ENCODE measurements around the gene SMPD4.
"Not testable (repeated sequence)": the region's sequence is repeated elsewhere in the genome, so short reads cannot be mapped to it uniquely, and the experiment has no call there.

Gene SMPD4

DNA sequence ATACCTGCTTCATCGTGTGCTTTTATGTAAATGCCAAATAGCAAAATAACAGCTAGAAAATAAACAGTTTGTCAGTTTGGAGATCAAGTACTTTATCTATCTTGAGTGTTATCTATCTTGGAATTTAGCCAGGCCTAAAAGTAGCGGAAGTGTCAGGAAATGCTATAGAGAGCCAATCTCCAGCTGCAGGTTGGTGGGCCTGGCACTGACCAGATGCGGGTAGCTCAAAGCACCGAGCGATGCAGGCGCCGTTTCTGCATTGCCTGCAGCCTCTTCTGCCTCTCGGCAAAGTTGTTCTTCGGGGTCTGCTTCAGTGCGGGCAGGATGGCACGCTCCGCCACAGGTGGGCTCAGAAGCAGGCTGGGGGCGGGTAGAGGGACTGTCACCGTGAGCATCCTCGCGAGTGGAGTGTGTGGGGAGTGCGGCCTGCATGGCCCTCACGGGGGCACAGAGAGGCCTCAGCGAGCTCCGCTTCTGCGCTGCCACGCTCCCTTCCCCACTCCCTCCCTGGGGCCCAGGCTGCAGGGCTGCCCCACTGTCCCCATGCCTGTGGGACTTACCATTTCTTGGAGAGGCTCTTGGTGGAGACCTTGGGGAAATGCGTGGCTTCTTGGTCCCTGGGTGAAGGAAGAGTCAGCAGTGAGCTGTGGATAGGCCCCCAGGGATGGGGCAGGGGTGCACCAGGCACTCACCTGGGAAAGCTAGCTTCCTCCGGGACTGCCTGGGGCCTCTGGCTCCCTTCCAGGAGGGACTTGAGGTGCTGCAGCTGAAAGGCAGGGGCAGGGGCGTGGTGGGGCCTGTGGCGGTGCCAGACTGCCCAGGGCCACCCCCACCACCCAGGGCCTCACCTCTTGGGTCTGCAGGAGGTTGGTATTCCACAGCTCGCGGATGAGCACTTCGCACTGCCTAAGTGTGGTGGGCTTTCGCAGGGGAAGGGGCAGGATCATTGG lies 41.8 kb downstream of the SMPD4 start:
- FAIRE-seq: not testable (repeated sequence)

GRCh38 chr2:130138841-130139251 lies 42.6 kb downstream of the SMPD4 start:
- FAIRE-seq: not testable (repeated sequence)

- not testable (repeated sequence) for FAIRE-seq
Observed at GRCh38 chr2:130138326-130138725, 43.1 kb downstream of the SMPD4 start.

DNA sequence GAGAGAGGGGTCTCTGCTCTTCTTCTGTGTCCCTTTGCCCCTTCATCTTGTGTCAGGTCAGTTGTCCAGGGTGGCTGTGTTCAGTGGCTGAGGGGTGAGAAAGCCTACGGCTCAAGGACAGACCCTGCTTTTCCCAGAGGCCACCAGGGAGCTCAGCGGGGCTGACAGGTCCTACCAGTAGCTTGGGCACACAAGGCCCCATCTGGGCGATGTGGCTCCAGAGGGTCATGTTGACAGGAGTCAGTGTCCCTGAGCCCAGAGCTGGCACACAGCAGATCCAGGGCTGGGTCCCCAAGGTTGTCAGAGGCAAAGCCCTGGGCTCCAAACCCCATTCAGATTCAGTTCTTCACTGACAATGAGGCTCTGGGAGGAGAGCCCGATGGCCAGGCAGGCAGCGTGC lies 44.3 kb downstream of the SMPD4 start:
- FAIRE-seq: not testable (repeated sequence)

GRCh38 chr2:130136546-130136945 lies 44.9 kb downstream of the SMPD4 start:
- FAIRE-seq: not testable (repeated sequence)

- FAIRE-seq: no peak
Observed at GRCh38 chr2:130135692-130136541, 45.5 kb downstream of the SMPD4 start.

GRCh38 chr2:130129120-130129829 lies 52.1 kb downstream of the SMPD4 start, which contains the start of gene POTEF:
Gene POTEF, minus strand, starts transcription at chr2:130129222. Its CDS starts 8,707 bp downstream, at chr2:130120515.
- FAIRE-seq: peak; percentile 81

GRCh38 chr2:130128464-130128863 lies 52.9 kb downstream of the SMPD4 start:
- not testable (repeated sequence) for FAIRE-seq

GRCh38 chr2:130127726-130128125 lies 53.7 kb downstream of the SMPD4 start:
- FAIRE-seq: not testable (repeated sequence)

GRCh38 chr2:130120924-130121323 lies 60.5 kb downstream of the SMPD4 start:
- not testable (repeated sequence) for FAIRE-seq

DNA sequence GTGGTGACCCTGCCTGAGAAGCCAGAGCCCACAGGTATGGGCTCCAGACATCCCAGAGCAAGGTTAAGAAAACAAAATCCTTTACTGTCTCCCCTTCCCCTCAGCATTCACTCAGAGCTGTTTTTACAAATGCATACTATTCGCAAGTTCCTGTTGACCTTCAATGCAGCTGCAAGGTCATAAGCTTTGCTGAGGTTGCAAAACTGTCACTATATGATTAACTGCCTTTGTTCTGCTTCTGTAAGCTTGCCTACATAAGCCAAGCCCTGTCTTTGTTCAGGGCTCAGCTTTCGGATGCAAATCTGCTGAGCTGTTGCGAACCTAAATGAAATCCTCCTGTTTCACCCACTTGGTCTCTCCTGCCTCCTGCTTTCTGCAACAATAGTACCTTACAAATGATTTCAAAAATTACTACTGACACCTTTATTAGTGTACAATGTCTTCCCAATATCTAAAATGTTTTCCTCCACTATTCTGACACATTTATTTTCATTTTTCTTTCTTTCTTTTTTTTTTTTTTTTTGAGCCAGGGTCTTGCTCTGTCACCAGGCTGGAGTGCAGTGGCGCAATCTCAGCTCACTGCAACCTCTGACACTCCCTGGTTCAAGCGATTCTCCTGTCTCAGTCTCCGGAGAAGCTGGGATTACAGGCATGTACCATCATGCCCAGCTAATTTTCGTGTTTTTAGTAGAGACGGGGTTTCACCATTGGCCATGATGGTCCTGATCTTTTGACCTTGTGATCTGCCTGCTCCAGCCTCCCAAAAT lies 78.6 kb downstream of the SMPD4 start:
- FAIRE-seq: not testable (repeated sequence)
